Calu3 (cell line): ENCODE measurements around the gene B3GALNT2. TPM values are rescaled to one million over a fixed set of nuclear protein-coding genes. Genes with fewer than 3 reads are reported as not detected.

Source experiments
- BruUV-seq: library from RNA; stranded (reverse); fragments of 400-500 nt; replicated peaks from 2 replicates; lab custom pipeline; 2021; lab: Mats Ljungman, UMichigan
- CTCF ChIA-PET: fragments of 300-600 bp; sonication (Branson Sonifier 250); formaldehyde crosslinking; loops from one replicate; lab custom pipeline; 2022; ENCODE audit warnings: antibody characterized with exemption; lab: Charles Lee
- DNase-seq: peaks from one replicate; pipeline ENCODE4 v3.0.0; 2022
- H3K27ac Mint-ChIP-seq: one replicate; pipeline ENCODE4 v1.8.0; 2022; ENCODE audit warnings: mixed read lengths; ENCODE audit not compliant: unreplicated experiment
- H3K27me3 Mint-ChIP-seq: one replicate; pipeline ENCODE4 v1.8.0; 2022; ENCODE audit warnings: mixed read lengths; ENCODE audit not compliant: unreplicated experiment
- H3K36me3 Mint-ChIP-seq: one replicate; pipeline ENCODE4 v1.8.0; 2022; ENCODE audit warnings: mild to moderate bottlenecking, moderate library complexity, mixed read lengths; ENCODE audit not compliant: insufficient read depth, unreplicated experiment
- H3K4me1 Mint-ChIP-seq: one replicate; pipeline ENCODE4 v1.8.0; 2022; ENCODE audit warnings: mild to moderate bottlenecking, low read depth, mixed read lengths; ENCODE audit not compliant: unreplicated experiment
- H3K4me3 Mint-ChIP-seq: one replicate; pipeline ENCODE4 v1.8.0; 2022; ENCODE audit warnings: mild to moderate bottlenecking, low read depth, moderate library complexity, mixed read lengths; ENCODE audit not compliant: unreplicated experiment
- H3K9me3 Mint-ChIP-seq: one replicate; pipeline ENCODE4 v1.8.0; 2022; ENCODE audit warnings: low read depth, mixed read lengths; ENCODE audit not compliant: unreplicated experiment
- CTCF ChIP-seq: fragments of 200-600 bp; IDR thresholded peaks from one replicate; pipeline ENCODE4 v1.8.0; 2022; ENCODE audit warnings: antibody characterized with exemption; ENCODE audit not compliant: unreplicated experiment
- intact Hi-C: fragments of 100-400 bp; cut with micrococcal nuclease; formaldehyde crosslinking; loops from one replicate; pipeline ENCODE4 v1.10.0; 2022; ENCODE audit not compliant: unreplicated experiment
- total RNA-seq: library from RNA; stranded (reverse); gene quantifications from 2 replicates; pipeline ENCODE4 v1.2.3, GENCODE V29; 2022

B3GALNT2 gene
- total RNA-seq, 1 experiment from 2014 or later: 35.3 TPM

- no peak for TF ChIP-seq CTCF
- DNase-seq: no peak
- Mint-ChIP-seq H3K36me3 (peaks cover 26% of the 10 kb centered on the region), H3K4me3 (no peak overlapping the region), H3K9me3 (no peaks in the 10 kb centered on the region), H3K27me3 (no peaks in the 10 kb centered on the region), H3K4me1 (no peaks in the 10 kb centered on the region), H3K27ac (no peak overlapping the region)
- intact Hi-C loops: no loop called here
- CTCF ChIA-PET: no interaction called here
- no TSS peak for BruUV-seq
These were observed 70.3 kb downstream of the B3GALNT2 start for GRCh38 chr1:235434001-235434400.

- H3K27me3 Mint-ChIP-seq: no peaks in the 10 kb centered on the region
- no peaks in the 10 kb centered on the region for H3K4me1 Mint-ChIP-seq
- intact Hi-C loops: no loop called here
- H3K27ac Mint-ChIP-seq: no peak overlapping the region
- H3K36me3 Mint-ChIP-seq: peaks cover 4% of the 10 kb centered on the region
- CTCF ChIA-PET: no interaction called here
- no TSS peak for BruUV-seq
- no peaks in the 10 kb centered on the region for H3K9me3 Mint-ChIP-seq
- TF ChIP-seq CTCF: no peak
- H3K4me3 Mint-ChIP-seq: no peak overlapping the region
- DNase-seq: no peak
These were observed 73.3 kb downstream of the B3GALNT2 start for GRCh38 chr1:235430991-235431390.

DNA sequence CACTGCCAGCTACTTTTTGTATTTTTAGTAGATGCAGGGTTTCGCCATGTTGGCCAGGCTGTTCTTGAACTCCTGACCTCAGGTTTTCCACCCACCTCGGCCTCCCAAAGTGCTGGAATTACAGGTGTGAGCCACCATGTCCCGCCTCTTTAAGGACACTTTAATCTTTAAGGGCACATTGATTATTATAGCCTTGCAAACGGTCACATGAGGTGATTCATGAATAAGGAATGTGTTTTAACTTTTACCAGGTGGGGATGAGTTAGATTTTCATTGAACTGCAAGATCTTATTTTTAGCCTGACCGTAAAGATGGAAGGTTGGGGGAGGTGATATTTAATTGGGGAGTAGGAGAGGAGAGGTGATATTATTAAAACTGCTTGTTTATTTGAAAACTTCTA, 75.1 kb downstream of the B3GALNT2 start:
- Mint-ChIP-seq H3K27ac (no peak overlapping the region), H3K36me3 (peaks cover 4% of the 10 kb centered on the region), H3K27me3 (no peaks in the 10 kb centered on the region), H3K4me3 (no peak overlapping the region), H3K9me3 (no peaks in the 10 kb centered on the region), H3K4me1 (no peaks in the 10 kb centered on the region)
- TF ChIP-seq CTCF: no peak
- intact Hi-C loops: no loop called here
- no TSS peak for BruUV-seq
- CTCF ChIA-PET: interaction anchor here (0.7 kb wide), 1 partner anchor 176 kb away, joined by 4 read pairs; no protein-coding TSS in a partner anchor
- DNase-seq: no peak

GRCh38 chr1:235427447-235427846, 76.8 kb downstream of the B3GALNT2 start:
- H3K36me3 Mint-ChIP-seq: peaks cover 3% of the 10 kb centered on the region
- no peak overlapping the region for H3K4me3 Mint-ChIP-seq
- H3K9me3 Mint-ChIP-seq: no peaks in the 10 kb centered on the region
- TF ChIP-seq CTCF: no peak
- intact Hi-C loops: no loop called here
- CTCF ChIA-PET: interaction anchor here (0.6 kb wide), 1 partner anchor 150 kb away, joined by 6 read pairs; no protein-coding TSS in a partner anchor
- H3K27ac Mint-ChIP-seq: no peak overlapping the region
- H3K27me3 Mint-ChIP-seq: no peaks in the 10 kb centered on the region
- H3K4me1 Mint-ChIP-seq: no peaks in the 10 kb centered on the region
- no TSS peak for BruUV-seq
- DNase-seq: no peak
